ENCODE data around the gene TRANK1. TPM values are rescaled to one million over a fixed set of nuclear protein-coding genes. Genes with fewer than 3 reads are reported as not detected.

The TRANK1 gene
- 10 to 100 TPM in 1 of 4 donors, 1 to 10 TPM in 3; 4.9 to 12.3 (median 9.1) TPM for total RNA-seq

GRCh38 chr3:36944641-36945270 lies at the start of gene TRANK1:
Gene TRANK1 (minus strand): TSS chr3:36945054. CDS start chr3:36944809, 245 bp downstream.
- Histone ChIP-seq H3K9me3 (peaks cover 0 to 20% (median 3%) of the 10 kb centered on the region in 3 donors), H3K4me3 (peak within 1 kb of the TSS; percentile 81 to 87), H3K27me3 (no peaks in the 10 kb centered on the region), H3K36me3 (no peaks in the 10 kb centered on the region), H3K4me1 (peaks cover 0 to 44% (median 3%) of the 10 kb centered on the region in 3 donors), H3K27ac (peak within 1 kb of the TSS; percentile 0 to 80 (median 73))
- peak; percentile 72 for ATAC-seq
- TF ChIP-seq POLR2A (IDR thresholded peaks at IDR 0.05) (peak in 1 of 2 donors; percentile 57), EP300 (IDR thresholded peaks at IDR 0.05) (no peak), POLR2AphosphoS5 (IDR thresholded peaks at IDR 0.05) (peak; percentile 28)
- TF ChIP-seq, protein P1, sequence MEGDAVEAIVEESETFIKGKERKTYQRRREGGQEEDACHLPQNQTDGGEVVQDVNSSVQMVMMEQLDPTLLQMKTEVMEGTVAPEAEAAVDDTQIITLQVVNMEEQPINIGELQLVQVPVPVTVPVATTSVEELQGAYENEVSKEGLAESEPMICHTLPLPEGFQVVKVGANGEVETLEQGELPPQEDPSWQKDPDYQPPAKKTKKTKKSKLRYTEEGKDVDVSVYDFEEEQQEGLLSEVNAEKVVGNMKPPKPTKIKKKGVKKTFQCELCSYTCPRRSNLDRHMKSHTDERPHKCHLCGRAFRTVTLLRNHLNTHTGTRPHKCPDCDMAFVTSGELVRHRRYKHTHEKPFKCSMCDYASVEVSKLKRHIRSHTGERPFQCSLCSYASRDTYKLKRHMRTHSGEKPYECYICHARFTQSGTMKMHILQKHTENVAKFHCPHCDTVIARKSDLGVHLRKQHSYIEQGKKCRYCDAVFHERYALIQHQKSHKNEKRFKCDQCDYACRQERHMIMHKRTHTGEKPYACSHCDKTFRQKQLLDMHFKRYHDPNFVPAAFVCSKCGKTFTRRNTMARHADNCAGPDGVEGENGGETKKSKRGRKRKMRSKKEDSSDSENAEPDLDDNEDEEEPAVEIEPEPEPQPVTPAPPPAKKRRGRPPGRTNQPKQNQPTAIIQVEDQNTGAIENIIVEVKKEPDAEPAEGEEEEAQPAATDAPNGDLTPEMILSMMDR (IDR thresholded peaks at IDR 0.05): no peak
- no CpG with 5 or more reads among the region's 68 CpGs for WGBS, 2 donors (ENCODE audit: low coverage in 1 of 2)

DNA sequence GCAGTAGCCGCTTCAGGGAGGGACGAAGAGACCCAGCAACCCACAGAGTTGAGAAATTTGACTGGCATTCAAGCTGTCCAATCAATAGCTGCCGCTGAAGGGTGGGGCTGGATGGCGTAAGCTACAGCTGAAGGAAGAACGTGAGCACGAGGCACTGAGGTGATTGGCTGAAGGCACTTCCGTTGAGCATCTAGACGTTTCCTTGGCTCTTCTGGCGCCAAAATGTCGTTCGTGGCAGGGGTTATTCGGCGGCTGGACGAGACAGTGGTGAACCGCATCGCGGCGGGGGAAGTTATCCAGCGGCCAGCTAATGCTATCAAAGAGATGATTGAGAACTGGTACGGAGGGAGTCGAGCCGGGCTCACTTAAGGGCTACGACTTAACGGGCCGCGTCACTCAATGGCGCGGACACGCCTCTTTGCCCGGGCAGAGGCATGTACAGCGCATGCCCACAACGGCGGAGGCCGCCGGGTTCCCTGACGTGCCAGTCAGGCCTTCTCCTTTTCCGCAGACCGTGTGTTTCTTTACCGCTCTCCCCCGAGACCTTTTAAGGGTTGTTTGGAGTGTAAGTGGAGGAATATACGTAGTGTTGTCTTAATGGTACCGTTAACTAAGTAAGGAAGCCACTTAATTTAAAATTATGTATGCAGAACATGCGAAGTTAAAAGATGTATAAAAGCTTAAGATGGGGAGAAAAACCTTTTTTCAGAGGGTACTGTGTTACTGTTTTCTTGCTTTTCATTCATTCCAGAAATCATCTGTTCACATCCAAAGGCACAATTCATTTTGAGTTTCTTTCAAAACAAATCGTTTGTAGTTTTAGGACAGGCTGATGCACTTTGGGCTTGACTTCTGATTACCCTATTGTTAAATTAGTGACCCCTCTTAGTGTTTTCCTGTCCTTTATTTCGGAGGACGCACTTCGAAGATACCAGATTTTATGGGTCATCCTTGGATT lies 48.8 kb upstream of the TRANK1 start, which contains the start of gene MLH1:
Gene MLH1, plus strand, starts transcription at position 193 of the 958 bp plus-strand sequence. Its CDS starts 30 bp downstream, at position 223.
- Histone ChIP-seq H3K27me3 (no peaks in the 10 kb centered on the region), H3K27ac (peak within 1 kb of the TSS; percentile 82 to 97 (median 97)), H3K36me3 (peaks cover 0 to 34% of the 10 kb centered on the region in 2 donors), H3K4me3 (peak within 1 kb of the TSS; percentile 41 to 71), H3K4me1 (peaks cover 12 to 48% (median 20%) of the 10 kb centered on the region in 3 donors), H3K9me3 (no peaks in the 10 kb centered on the region)
- 2 to 6% methylated on average over 6 to 16 of the region's 47 CpGs for WGBS, 2 donors (ENCODE audit: low coverage in 1 of 2)
- ATAC-seq: peak; percentile 95
- TF ChIP-seq, protein P1 (IDR thresholded peaks at IDR 0.05): no peak
- TF ChIP-seq POLR2AphosphoS5 (IDR thresholded peaks at IDR 0.05) (peak; percentile 44), POLR2A (IDR thresholded peaks at IDR 0.05) (peak; percentile 50 to 57)

DNA sequence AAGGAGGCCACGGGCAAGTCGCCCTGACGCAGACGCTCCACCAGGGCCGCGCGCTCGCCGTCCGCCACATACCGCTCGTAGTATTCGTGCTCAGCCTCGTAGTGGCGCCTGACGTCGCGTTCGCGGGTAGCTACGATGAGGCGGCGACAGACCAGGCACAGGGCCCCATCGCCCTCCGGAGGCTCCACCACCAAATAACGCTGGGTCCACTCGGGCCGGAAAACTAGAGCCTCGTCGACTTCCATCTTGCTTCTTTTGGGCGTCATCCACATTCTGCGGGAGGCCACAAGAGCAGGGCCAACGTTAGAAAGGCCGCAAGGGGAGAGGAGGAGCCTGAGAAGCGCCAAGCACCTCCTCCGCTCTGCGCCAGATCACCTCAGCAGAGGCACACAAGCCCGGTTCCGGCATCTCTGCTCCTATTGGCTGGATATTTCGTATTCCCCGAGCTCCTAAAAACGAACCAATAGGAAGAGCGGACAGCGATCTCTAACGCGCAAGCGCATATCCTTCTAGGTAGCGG lies 48.0 kb upstream of the TRANK1 start, which contains the start of gene EPM2AIP1:
Gene EPM2AIP1, minus strand, starts transcription at position 326 of the 520 bp plus-strand sequence. Its CDS starts 54 bp downstream, at position 272.
- 0% methylated on average over 9 of the region's 48 CpGs for WGBS, 2 donors (ENCODE audit: low coverage in 1 of 2)
- peaks cover 12 to 55% (median 20%) of the 10 kb centered on the region in 3 donors for H3K4me1 ChIP-seq
- peak within 1 kb of the TSS; percentile 41 to 71 for H3K4me3 ChIP-seq
- ATAC-seq: peak; percentile 54
- TF ChIP-seq, protein P1 (IDR thresholded peaks at IDR 0.05): peak in 3 of 4 experiments; percentile 48 to 61 (median 55)
- TF ChIP-seq POLR2AphosphoS5 (IDR thresholded peaks at IDR 0.05): peak; percentile 89
- peak; percentile 81 for TF ChIP-seq POLR2A (IDR thresholded peaks at IDR 0.05)
- TF ChIP-seq EP300 (IDR thresholded peaks at IDR 0.05): no peak
- H3K27me3 ChIP-seq: no peaks in the 10 kb centered on the region
- H3K27ac ChIP-seq: peak within 1 kb of the TSS; percentile 82 to 97 (median 97)
- H3K9me3 ChIP-seq: no peaks in the 10 kb centered on the region
- H3K36me3 ChIP-seq: peaks cover 0 to 28% of the 10 kb centered on the region in 2 donors

GRCh38 chr3:36991923-36992805 lies 47.3 kb upstream of the TRANK1 start:
- ATAC-seq: no peak
- peaks cover 0 to 27% of the 10 kb centered on the region in 2 donors for H3K36me3 ChIP-seq
- TF ChIP-seq, protein P1 (IDR thresholded peaks at IDR 0.05): no peak
- TF ChIP-seq EP300 (IDR thresholded peaks at IDR 0.05) (no peak), POLR2A (IDR thresholded peaks at IDR 0.05) (no peak), POLR2AphosphoS5 (IDR thresholded peaks at IDR 0.05) (no peak)
- WGBS, 2 donors (ENCODE audit: low coverage in 1 of 2): 14 to 20% methylated on average over 8 to 12 of the region's 24 CpGs
- H3K9me3 ChIP-seq: no peaks in the 10 kb centered on the region
- H3K4me1 ChIP-seq: peaks cover 12 to 60% (median 20%) of the 10 kb centered on the region in 3 donors
- H3K27me3 ChIP-seq: no peaks in the 10 kb centered on the region
- H3K27ac ChIP-seq: peak overlapping the region; percentile 68 to 97 (median 97)
- H3K4me3 ChIP-seq: peak overlapping the region; percentile 36 to 71

Measured in gastroesophageal sphincter (tissue), 4 donors.